Fibroblast of lung (primary cell): ENCODE results near the gene TMEM179.

Experiments used
- CTCF ChIP-seq, 2 donors: IDR thresholded peaks in 1 of 2; conservative IDR thresholded peaks in 1 of 2; 1 replicate in 1 of 2; 2 replicates in 1 of 2; pipeline ENCODE4 v1.5.1; 2011 to 2012; ENCODE audit warnings: low read length in 2 of 2, control low read depth in 1 of 2, inconsistent platforms in 1 of 2, low read depth in 1 of 2, mild to moderate bottlenecking in 1 of 2
- EZH2 ChIP-seq: IDR thresholded peaks from 2 replicates; pipeline ENCODE4 v1.5.1; 2012; ENCODE audit warnings: low read length, control low read depth, mild to moderate bottlenecking; ENCODE audit errors: missing control alignments

GRCh38 chr14:104577426-104577825 is 27.1 kb downstream of the TMEM179 start:
- TF ChIP-seq EZH2 (no peak), CTCF (conservative IDR thresholded peaks at IDR 0.05 in 1 of 2, IDR thresholded peaks at IDR 0.05 in 1 of 2; ENCODE audit: low read depth in 1 of 2, low read length in 2 of 2) (no peak)
